ENCODE results near the gene MYORG. TPM values are rescaled to one million over a fixed set of nuclear protein-coding genes. Genes with fewer than 3 reads are reported as not detected.
A peak's percentile ranks its signal among the peaks of the same experiment; 100 is the strongest.

Gene MYORG
- polyA plus RNA-seq, 4 donors: 9.7 to 83.0 (median 13.7) TPM

DNA sequence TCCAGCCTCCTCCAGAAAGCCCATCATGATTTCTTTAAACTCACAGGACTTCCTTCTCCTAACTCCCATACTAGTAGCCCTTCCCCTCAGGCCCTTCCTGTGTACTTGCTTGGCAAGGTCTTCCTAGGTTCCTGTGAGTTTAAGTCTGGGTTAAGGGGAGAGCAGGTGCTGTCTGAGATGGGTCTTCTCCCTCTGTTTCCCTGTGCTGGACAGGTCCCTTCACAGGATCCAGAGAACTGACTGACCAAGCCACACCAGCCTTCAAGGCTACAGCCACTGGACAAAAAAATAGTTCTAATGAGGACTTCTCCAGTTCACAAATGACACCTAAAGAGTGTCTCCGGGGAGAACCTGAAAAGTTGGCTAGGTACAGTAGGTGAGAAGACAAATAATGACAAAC, 29.5 kb upstream of the MYORG start:
- no peaks in the 10 kb centered on the region for H3K4me1 ChIP-seq (ENCODE audit: control insufficient read depth in 3 of 3, insufficient read depth in 2 of 3, low read depth in 1 of 3, low read length in 2 of 3)
- H3K27me3 ChIP-seq (ENCODE audit: control insufficient read depth in 3 of 3, insufficient read depth in 3 of 3, low read length in 3 of 3): no peaks in the 10 kb centered on the region
- no peak for DNase-seq
- WGBS, 3 donors: 75 to 81% (median 77%) methylated on average over 1 of the region's 1 CpG
- no peak for FAIRE-seq
- no peaks in the 10 kb centered on the region for H3K9me3 ChIP-seq (ENCODE audit: control insufficient read depth in 2 of 2, insufficient read depth in 1 of 2, low read depth in 1 of 2, low read length in 1 of 2)
- H3K4me3 ChIP-seq (ENCODE audit: low read depth in 1 of 3, low read length in 3 of 3): no peak overlapping the region
- H3K27ac ChIP-seq (ENCODE audit: low read depth in 1 of 3, low read length in 2 of 3): no peak overlapping the region
- H3K36me3 ChIP-seq (ENCODE audit: control insufficient read depth in 3 of 3, insufficient read depth in 2 of 3, low read depth in 1 of 3, low read length in 3 of 3): peaks cover 0 to 17% (median 6%) of the 10 kb centered on the region in 3 donors

GRCh38 chr9:34405719-34406118, 29.0 kb upstream of the MYORG start:
- Histone ChIP-seq H3K27ac (ENCODE audit: low read depth in 1 of 3, low read length in 2 of 3) (no peak overlapping the region), H3K4me3 (ENCODE audit: low read depth in 1 of 3, low read length in 3 of 3) (no peak overlapping the region), H3K36me3 (ENCODE audit: control insufficient read depth in 3 of 3, insufficient read depth in 2 of 3, low read depth in 1 of 3, low read length in 3 of 3) (peaks cover 0 to 18% (median 6%) of the 10 kb centered on the region in 3 donors), H3K9me3 (ENCODE audit: control insufficient read depth in 2 of 2, insufficient read depth in 1 of 2, low read depth in 1 of 2, low read length in 1 of 2) (no peaks in the 10 kb centered on the region), H3K4me1 (ENCODE audit: control insufficient read depth in 3 of 3, insufficient read depth in 2 of 3, low read depth in 1 of 3, low read length in 2 of 3) (no peaks in the 10 kb centered on the region), H3K27me3 (ENCODE audit: control insufficient read depth in 3 of 3, insufficient read depth in 3 of 3, low read length in 3 of 3) (no peaks in the 10 kb centered on the region)
- no peak for DNase-seq
- 90 to 93% (median 92%) methylated on average over 7 of the region's 7 CpGs for WGBS, 3 donors
- no peak for FAIRE-seq

DNA sequence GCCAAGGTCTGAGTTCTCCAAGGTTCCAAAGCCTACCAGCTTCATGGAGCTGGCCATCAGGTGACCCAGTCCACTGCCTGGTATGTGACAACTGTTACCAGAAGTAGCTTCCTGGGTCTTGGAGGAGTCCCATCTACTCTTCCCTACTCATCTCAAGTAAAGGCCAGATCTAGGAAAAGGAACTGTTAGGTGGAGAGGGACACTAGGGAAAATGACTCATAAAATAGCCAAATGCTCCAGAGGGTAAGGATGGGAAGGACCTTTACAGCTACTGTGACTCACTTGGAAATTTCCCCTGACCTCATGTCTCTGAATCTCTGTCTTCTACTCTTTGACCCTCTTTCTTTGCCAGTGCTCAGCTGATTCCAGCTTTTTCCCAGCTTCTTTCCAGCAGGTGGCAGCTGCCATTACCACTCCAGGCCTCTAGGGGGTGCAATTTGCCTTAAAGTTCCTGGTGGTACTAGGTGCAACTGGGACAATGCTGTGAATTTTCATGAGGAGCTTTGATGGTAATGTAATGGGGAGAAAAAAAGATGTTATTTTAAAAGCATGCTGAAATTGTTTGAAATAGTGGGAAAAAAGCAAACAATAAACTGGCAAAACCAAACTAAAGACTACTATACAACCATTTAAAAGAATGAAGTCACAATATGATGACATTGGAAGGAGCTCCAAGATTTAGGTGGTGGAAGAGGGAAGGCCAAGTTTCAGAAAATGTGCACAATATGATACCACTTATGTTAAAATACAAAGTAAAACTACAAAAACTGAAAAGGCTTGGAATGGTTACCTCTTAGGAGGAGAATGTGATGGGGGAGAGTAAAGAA, 27.1 kb upstream of the MYORG start:
- H3K36me3 ChIP-seq (ENCODE audit: control insufficient read depth in 3 of 3, insufficient read depth in 2 of 3, low read depth in 1 of 3, low read length in 3 of 3): peaks cover 0 to 27% (median 14%) of the 10 kb centered on the region in 3 donors
- H3K27me3 ChIP-seq (ENCODE audit: control insufficient read depth in 3 of 3, insufficient read depth in 3 of 3, low read length in 3 of 3): no peaks in the 10 kb centered on the region
- no peak overlapping the region for H3K4me3 ChIP-seq (ENCODE audit: low read depth in 1 of 3, low read length in 3 of 3)
- FAIRE-seq (no peak), DNase-seq (peak; percentile 72 to 82)
- H3K4me1 ChIP-seq (ENCODE audit: control insufficient read depth in 3 of 3, insufficient read depth in 2 of 3, low read depth in 1 of 3, low read length in 2 of 3): no peaks in the 10 kb centered on the region
- H3K27ac ChIP-seq (ENCODE audit: low read depth in 1 of 3, low read length in 2 of 3): no peak overlapping the region
- no peaks in the 10 kb centered on the region for H3K9me3 ChIP-seq (ENCODE audit: control insufficient read depth in 2 of 2, insufficient read depth in 1 of 2, low read depth in 1 of 2, low read length in 1 of 2)

DNA sequence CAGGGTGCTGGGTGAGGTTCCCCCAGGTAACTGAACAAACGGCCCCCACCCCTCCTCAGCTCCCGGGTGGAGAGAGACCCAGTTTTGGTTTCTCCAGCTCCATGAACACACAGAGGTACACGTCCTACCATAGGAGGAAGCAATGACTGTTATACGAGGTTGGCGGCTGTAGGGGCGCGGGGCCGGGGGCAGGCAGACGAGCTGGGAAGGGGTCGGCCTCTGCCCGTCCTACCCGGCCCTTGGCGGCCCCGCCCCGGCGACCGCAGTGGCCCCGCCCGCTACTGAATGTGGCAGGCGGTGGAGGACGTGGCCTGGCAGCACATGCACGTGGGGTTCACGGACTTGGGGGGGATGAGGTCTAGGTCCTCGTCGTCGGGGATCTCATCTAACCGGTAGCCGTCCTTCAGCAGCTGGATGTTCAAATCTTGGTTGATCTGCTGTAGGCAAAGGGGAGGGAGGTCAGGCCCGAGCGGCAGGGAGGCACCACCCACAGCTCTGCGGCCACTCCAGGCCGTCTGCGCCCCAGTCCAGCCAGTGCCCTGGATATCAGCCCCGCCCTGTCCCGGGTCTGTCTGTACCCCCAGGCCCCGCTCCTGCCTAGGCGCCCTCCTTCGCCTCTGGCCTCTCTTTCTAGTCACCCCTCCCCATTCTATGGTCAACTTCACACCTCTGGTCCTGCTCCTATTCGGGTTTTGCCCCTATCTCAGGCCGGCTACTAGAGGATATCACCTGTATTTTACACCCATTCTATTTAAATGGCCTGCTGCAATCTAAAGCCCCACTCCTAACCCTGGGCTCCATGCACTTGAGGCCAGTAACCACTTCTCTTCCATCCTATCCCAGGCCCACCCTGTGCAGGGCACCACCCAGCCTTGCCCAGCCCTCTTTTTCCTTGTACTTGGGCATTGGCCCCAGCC, 24.2 kb upstream of the MYORG start:
- DNase-seq: no peak
- Histone ChIP-seq H3K4me1 (ENCODE audit: control insufficient read depth in 3 of 3, insufficient read depth in 2 of 3, low read depth in 1 of 3, low read length in 2 of 3) (no peaks in the 10 kb centered on the region), H3K9me3 (ENCODE audit: control insufficient read depth in 2 of 2, insufficient read depth in 1 of 2, low read depth in 1 of 2, low read length in 1 of 2) (no peaks in the 10 kb centered on the region), H3K4me3 (ENCODE audit: low read depth in 1 of 3, low read length in 3 of 3) (no peak overlapping the region), H3K27me3 (ENCODE audit: control insufficient read depth in 3 of 3, insufficient read depth in 3 of 3, low read length in 3 of 3) (no peaks in the 10 kb centered on the region), H3K36me3 (ENCODE audit: control insufficient read depth in 3 of 3, insufficient read depth in 2 of 3, low read depth in 1 of 3, low read length in 3 of 3) (peaks cover 0 to 34% (median 14%) of the 10 kb centered on the region in 3 donors), H3K27ac (ENCODE audit: low read depth in 1 of 3, low read length in 2 of 3) (no peak overlapping the region)
- FAIRE-seq: no peak
- 83% methylated on average over 34 to 40 of the region's 40 CpGs for WGBS, 3 donors

GRCh38 chr9:34400275-34400674, 23.6 kb upstream of the MYORG start:
- peaks cover 0 to 30% (median 12%) of the 10 kb centered on the region in 3 donors for H3K36me3 ChIP-seq (ENCODE audit: control insufficient read depth in 3 of 3, insufficient read depth in 2 of 3, low read depth in 1 of 3, low read length in 3 of 3)
- no peaks in the 10 kb centered on the region for H3K27me3 ChIP-seq (ENCODE audit: control insufficient read depth in 3 of 3, insufficient read depth in 3 of 3, low read length in 3 of 3)
- H3K4me1 ChIP-seq (ENCODE audit: control insufficient read depth in 3 of 3, insufficient read depth in 2 of 3, low read depth in 1 of 3, low read length in 2 of 3): no peaks in the 10 kb centered on the region
- FAIRE-seq (no peak), DNase-seq (no peak)
- H3K27ac ChIP-seq (ENCODE audit: low read depth in 1 of 3, low read length in 2 of 3): no peak overlapping the region
- no peaks in the 10 kb centered on the region for H3K9me3 ChIP-seq (ENCODE audit: control insufficient read depth in 2 of 2, insufficient read depth in 1 of 2, low read depth in 1 of 2, low read length in 1 of 2)
- 77 to 87% (median 80%) methylated on average over 9 to 12 of the region's 12 CpGs for WGBS, 3 donors
- H3K4me3 ChIP-seq (ENCODE audit: low read depth in 1 of 3, low read length in 3 of 3): no peak overlapping the region

DNA sequence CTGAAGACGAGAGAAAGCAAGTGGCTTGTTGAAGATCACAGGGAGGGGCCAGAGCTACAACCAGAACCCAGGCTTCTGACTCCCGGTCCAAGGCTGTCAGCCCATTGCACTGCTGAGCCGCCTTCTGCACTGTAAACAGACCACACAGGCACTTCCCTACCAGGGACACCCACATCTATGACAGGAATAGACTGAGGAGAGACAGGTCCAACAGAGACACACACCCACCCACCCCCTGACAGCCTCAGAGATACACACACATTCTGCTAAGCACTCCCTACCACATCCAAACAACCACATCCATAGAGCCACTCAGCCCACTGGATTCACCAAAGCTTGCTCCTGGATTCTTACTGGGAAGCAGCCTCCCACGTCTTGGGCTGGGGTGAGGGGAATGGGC, 23.0 kb upstream of the MYORG start:
- H3K9me3 ChIP-seq (ENCODE audit: control insufficient read depth in 2 of 2, insufficient read depth in 1 of 2, low read depth in 1 of 2, low read length in 1 of 2): no peaks in the 10 kb centered on the region
- no peak overlapping the region for H3K4me3 ChIP-seq (ENCODE audit: low read depth in 1 of 3, low read length in 3 of 3)
- no peaks in the 10 kb centered on the region for H3K27me3 ChIP-seq (ENCODE audit: control insufficient read depth in 3 of 3, insufficient read depth in 3 of 3, low read length in 3 of 3)
- FAIRE-seq (no peak), DNase-seq (no peak)
- 85 to 96% (median 93%) methylated on average over 4 of the region's 4 CpGs for WGBS, 3 donors
- peaks cover 0 to 30% (median 11%) of the 10 kb centered on the region in 3 donors for H3K36me3 ChIP-seq (ENCODE audit: control insufficient read depth in 3 of 3, insufficient read depth in 2 of 3, low read depth in 1 of 3, low read length in 3 of 3)
- H3K27ac ChIP-seq (ENCODE audit: low read depth in 1 of 3, low read length in 2 of 3): no peak overlapping the region
- H3K4me1 ChIP-seq (ENCODE audit: control insufficient read depth in 3 of 3, insufficient read depth in 2 of 3, low read depth in 1 of 3, low read length in 2 of 3): no peaks in the 10 kb centered on the region

DNA sequence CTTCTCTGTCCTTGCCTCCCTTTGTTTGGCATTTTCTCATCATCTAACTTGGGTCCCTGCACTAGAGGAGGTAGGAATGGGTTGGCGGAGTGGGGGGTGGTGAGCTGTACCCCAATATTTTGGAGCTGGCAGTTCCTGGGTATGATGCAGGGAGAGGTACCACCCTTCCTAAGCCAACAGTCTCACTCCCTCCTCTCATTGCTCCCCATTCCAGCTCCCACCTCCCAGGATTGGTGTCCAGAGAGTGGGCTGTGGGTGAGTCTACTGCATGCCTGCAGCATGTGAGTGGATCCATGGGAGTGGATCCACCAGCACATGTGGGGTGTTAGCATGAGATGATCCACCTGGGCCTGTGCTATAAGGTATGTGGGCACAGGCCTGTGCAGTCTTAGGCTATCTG, 22.2 kb upstream of the MYORG start:
- DNase-seq (no peak), FAIRE-seq (no peak)
- peaks cover 0 to 30% (median 11%) of the 10 kb centered on the region in 3 donors for H3K36me3 ChIP-seq (ENCODE audit: control insufficient read depth in 3 of 3, insufficient read depth in 2 of 3, low read depth in 1 of 3, low read length in 3 of 3)
- no peak overlapping the region for H3K27ac ChIP-seq (ENCODE audit: low read depth in 1 of 3, low read length in 2 of 3)
- H3K4me3 ChIP-seq (ENCODE audit: low read depth in 1 of 3, low read length in 3 of 3): no peak overlapping the region
- 95 to 100% (median 100%) methylated on average over 1 of the region's 1 CpG for WGBS, 3 donors
- no peaks in the 10 kb centered on the region for H3K9me3 ChIP-seq (ENCODE audit: control insufficient read depth in 2 of 2, insufficient read depth in 1 of 2, low read depth in 1 of 2, low read length in 1 of 2)
- H3K27me3 ChIP-seq (ENCODE audit: control insufficient read depth in 3 of 3, insufficient read depth in 3 of 3, low read length in 3 of 3): no peaks in the 10 kb centered on the region
- no peaks in the 10 kb centered on the region for H3K4me1 ChIP-seq (ENCODE audit: control insufficient read depth in 3 of 3, insufficient read depth in 2 of 3, low read depth in 1 of 3, low read length in 2 of 3)

GRCh38 chr9:34396276-34397214, 19.8 kb upstream of the MYORG start:
- 80 to 84% (median 81%) methylated on average over 7 of the region's 7 CpGs for WGBS, 3 donors
- Histone ChIP-seq H3K27me3 (ENCODE audit: control insufficient read depth in 3 of 3, insufficient read depth in 3 of 3, low read length in 3 of 3) (peaks cover 0 to 7% (median 0%) of the 10 kb centered on the region in 3 donors), H3K4me3 (ENCODE audit: low read depth in 1 of 3, low read length in 3 of 3) (no peak overlapping the region), H3K27ac (ENCODE audit: low read depth in 1 of 3, low read length in 2 of 3) (no peak overlapping the region), H3K4me1 (ENCODE audit: control insufficient read depth in 3 of 3, insufficient read depth in 2 of 3, low read depth in 1 of 3, low read length in 2 of 3) (no peaks in the 10 kb centered on the region), H3K36me3 (ENCODE audit: control insufficient read depth in 3 of 3, insufficient read depth in 2 of 3, low read depth in 1 of 3, low read length in 3 of 3) (peaks cover 0 to 20% (median 9%) of the 10 kb centered on the region in 3 donors), H3K9me3 (ENCODE audit: control insufficient read depth in 2 of 2, insufficient read depth in 1 of 2, low read depth in 1 of 2, low read length in 1 of 2) (no peaks in the 10 kb centered on the region)
- DNase-seq (no peak), FAIRE-seq (no peak)

Data from small intestine (tissue), 7 donors.